HepG2 (cell line): ENCODE measurements around the gene CACNA2D3. TPM values are rescaled to one million over a fixed set of nuclear protein-coding genes. Genes with fewer than 3 reads are reported as not detected.
A peak's percentile ranks its signal among the peaks of the same experiment; 100 is the strongest.

Experiments
- AKAP8 ChIP-seq: sonication (generic); formaldehyde crosslinking; IDR thresholded peaks from 2 replicates; pipeline ENCODE4 v1.5.1; 2020; ENCODE audit warnings: mild to moderate bottlenecking, missing genetic modification reagents
- CHD2 ChIP-seq: IDR thresholded peaks from 2 replicates; pipeline ENCODE4 v1.6.1; 2011; ENCODE audit warnings: low read depth, low read length, improper control_type of control experiment
- DNMT1 ChIP-seq: sonication (generic); formaldehyde crosslinking; IDR thresholded peaks from 2 replicates; pipeline ENCODE4 v1.5.1; 2020; ENCODE audit warnings: mild to moderate bottlenecking, missing genetic modification reagents
- HMG20B ChIP-seq: conservative IDR thresholded peaks from 2 replicates; pipeline ENCODE4 v1.6.1; 2016; ENCODE audit warnings: missing genetic modification reagents, missing compliant biosample characterization
- KDM4B ChIP-seq: sonication (generic); formaldehyde crosslinking; IDR thresholded peaks from 2 replicates; pipeline ENCODE4 v1.4.0; 2020; ENCODE audit warnings: missing genetic modification reagents
- MIER3 ChIP-seq: IDR thresholded peaks from 2 replicates; pipeline ENCODE4 v1.6.1; 2016; ENCODE audit warnings: missing compliant biosample characterization, borderline replicate concordance
- RFXANK ChIP-seq: IDR thresholded peaks from 2 replicates; pipeline ENCODE4 v1.6.1; 2016
- SOX5 ChIP-seq: IDR thresholded peaks from 2 replicates; pipeline ENCODE4 v1.6.1; 2016; ENCODE audit warnings: borderline replicate concordance
- YY1 ChIP-seq: IDR thresholded peaks from 2 replicates; pipeline ENCODE4 v1.6.1; 2011; ENCODE audit warnings: low read length, low read depth, moderate library complexity, mild to moderate bottlenecking; ENCODE audit not compliant: insufficient read depth, insufficient replicate concordance
- ZNF207 ChIP-seq: fragments of 450-650 bp; IDR thresholded peaks from 2 replicates; pipeline ENCODE4 v1.6.1; 2016; ENCODE audit warnings: antibody characterized with exemption, borderline replicate concordance
- ZNF253 ChIP-seq: sonication (generic); formaldehyde crosslinking; IDR thresholded peaks from 2 replicates; pipeline ENCODE4 v1.8.0; 2022; ENCODE audit warnings: mild to moderate bottlenecking, missing genetic modification reagents, borderline replicate concordance
- ZNF263 ChIP-seq: sonication (generic); formaldehyde crosslinking; IDR thresholded peaks from 2 replicates; pipeline ENCODE4 v1.4.0; 2020; ENCODE audit warnings: missing genetic modification reagents
- ZNF569 ChIP-seq: sonication (generic); formaldehyde crosslinking; IDR thresholded peaks from 2 replicates; pipeline ENCODE4 v1.5.0; 2020; ENCODE audit warnings: mild to moderate bottlenecking, missing genetic modification reagents, moderate library complexity, borderline replicate concordance
- ZNF629 ChIP-seq: sonication (generic); formaldehyde crosslinking; conservative IDR thresholded peaks from 2 replicates; pipeline ENCODE4 v1.5.0; 2020; ENCODE audit warnings: missing genetic modification reagents
- ZNF687 ChIP-seq: sonication (generic); formaldehyde crosslinking; IDR thresholded peaks from 2 replicates; pipeline ENCODE4 v1.5.1; 2020; ENCODE audit warnings: mild to moderate bottlenecking, missing genetic modification reagents, moderate library complexity
- polyA plus RNA-seq, 8 experiments: library from polyadenylated mRNA; depleted of rRNA in 3 of 8; stranded (reverse) in 7 of 8; unstranded in 1 of 8; fragments of >200 nt; fragmentation: Illumina TruSeq in 4 of 8; extraction: Trizol in 4 of 8; gene quantifications; 2 replicates each; pipeline versions ENCODE4 v1.2.1 to v1.2.3, GENCODE V29; 2011 to 2016; ENCODE audit warnings: low read depth in 4 of 8, missing spikeins in 1 of 8, mixed read lengths in 1 of 8; ENCODE audit not compliant: insufficient read depth in 1 of 8
- total RNA-seq, 5 experiments: library from RNA; depleted of rRNA; stranded (reverse); fragments of >200 nt; fragmentation: Illumina TruSeq; extraction: Trizol; gene quantifications; 2 replicates each; pipeline ENCODE4 v1.2.3, GENCODE V29; 2016; ENCODE audit warnings: low read depth in 1 of 5
- TF ChIP-seq, protein P1 (sequence below): sonication (generic); formaldehyde crosslinking; IDR thresholded peaks from 2 replicates; pipeline ENCODE4 v1.9.0; 2021; ENCODE audit warnings: missing genetic modification reagents, borderline replicate concordance
- TF ChIP-seq, protein P2 (sequence below): IDR thresholded peaks from 2 replicates; pipeline ENCODE4 v1.4.0; 2020; ENCODE audit warnings: mild to moderate bottlenecking, missing genetic modification reagents
- TF ChIP-seq, protein P3 (sequence below): IDR thresholded peaks from 2 replicates; pipeline ENCODE4 v1.6.1; 2016; ENCODE audit warnings: low read depth, borderline replicate concordance

Gene CACNA2D3
- total and polyA plus RNA-seq, 2 of the 13 experiments (the other 11 are each of a cell fraction or from before 2014, with no cell fraction given): not detected

DNA sequence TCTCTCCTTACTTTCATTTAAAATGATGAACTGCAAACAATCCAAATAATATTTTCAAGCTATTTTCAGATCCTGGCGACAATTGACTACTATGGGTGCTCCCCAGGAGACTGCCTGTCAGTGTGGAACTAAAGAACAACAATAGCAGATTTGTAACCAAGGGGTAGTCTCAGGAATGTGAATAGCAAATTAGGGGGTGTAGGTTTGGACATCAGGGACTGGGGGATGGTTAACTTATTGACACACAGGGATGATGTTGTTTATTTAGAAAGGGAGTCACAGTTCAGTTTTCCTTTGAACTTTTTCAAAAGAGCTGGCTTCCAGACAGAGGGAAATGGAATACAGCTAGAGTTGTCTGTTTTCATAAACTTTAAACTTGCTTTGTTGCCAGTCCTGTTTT is 575.7 kb downstream of the CACNA2D3 start (continued):
- TF ChIP-seq, protein P1, sequence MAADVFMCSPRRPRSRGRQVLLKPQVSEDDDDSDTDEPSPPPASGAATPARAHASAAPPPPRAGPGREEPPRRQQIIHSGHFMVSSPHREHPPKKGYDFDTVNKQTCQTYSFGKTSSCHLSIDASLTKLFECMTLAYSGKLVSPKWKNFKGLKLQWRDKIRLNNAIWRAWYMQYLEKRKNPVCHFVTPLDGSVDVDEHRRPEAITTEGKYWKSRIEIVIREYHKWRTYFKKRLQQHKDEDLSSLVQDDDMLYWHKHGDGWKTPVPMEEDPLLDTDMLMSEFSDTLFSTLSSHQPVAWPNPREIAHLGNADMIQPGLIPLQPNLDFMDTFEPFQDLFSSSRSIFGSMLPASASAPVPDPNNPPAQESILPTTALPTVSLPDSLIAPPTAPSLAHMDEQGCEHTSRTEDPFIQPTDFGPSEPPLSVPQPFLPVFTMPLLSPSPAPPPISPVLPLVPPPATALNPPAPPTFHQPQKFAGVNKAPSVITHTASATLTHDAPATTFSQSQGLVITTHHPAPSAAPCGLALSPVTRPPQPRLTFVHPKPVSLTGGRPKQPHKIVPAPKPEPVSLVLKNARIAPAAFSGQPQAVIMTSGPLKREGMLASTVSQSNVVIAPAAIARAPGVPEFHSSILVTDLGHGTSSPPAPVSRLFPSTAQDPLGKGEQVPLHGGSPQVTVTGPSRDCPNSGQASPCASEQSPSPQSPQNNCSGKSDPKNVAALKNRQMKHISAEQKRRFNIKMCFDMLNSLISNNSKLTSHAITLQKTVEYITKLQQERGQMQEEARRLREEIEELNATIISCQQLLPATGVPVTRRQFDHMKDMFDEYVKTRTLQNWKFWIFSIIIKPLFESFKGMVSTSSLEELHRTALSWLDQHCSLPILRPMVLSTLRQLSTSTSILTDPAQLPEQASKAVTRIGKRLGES (CRISPR knock-in tag): no peak
- TF ChIP-seq ZNF253 (CRISPR knock-in tag): no peak
- no peak for TF ChIP-seq DNMT1 (CRISPR knock-in tag)
- TF ChIP-seq SOX5 (CRISPR knock-in tag): peak; percentile 47; the same call in 1 of the 2 replicates
- TF ChIP-seq ZNF629: no peak
- TF ChIP-seq, protein P2, sequence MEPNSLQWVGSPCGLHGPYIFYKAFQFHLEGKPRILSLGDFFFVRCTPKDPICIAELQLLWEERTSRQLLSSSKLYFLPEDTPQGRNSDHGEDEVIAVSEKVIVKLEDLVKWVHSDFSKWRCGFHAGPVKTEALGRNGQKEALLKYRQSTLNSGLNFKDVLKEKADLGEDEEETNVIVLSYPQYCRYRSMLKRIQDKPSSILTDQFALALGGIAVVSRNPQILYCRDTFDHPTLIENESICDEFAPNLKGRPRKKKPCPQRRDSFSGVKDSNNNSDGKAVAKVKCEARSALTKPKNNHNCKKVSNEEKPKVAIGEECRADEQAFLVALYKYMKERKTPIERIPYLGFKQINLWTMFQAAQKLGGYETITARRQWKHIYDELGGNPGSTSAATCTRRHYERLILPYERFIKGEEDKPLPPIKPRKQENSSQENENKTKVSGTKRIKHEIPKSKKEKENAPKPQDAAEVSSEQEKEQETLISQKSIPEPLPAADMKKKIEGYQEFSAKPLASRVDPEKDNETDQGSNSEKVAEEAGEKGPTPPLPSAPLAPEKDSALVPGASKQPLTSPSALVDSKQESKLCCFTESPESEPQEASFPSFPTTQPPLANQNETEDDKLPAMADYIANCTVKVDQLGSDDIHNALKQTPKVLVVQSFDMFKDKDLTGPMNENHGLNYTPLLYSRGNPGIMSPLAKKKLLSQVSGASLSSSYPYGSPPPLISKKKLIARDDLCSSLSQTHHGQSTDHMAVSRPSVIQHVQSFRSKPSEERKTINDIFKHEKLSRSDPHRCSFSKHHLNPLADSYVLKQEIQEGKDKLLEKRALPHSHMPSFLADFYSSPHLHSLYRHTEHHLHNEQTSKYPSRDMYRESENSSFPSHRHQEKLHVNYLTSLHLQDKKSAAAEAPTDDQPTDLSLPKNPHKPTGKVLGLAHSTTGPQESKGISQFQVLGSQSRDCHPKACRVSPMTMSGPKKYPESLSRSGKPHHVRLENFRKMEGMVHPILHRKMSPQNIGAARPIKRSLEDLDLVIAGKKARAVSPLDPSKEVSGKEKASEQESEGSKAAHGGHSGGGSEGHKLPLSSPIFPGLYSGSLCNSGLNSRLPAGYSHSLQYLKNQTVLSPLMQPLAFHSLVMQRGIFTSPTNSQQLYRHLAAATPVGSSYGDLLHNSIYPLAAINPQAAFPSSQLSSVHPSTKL: peak; percentile 9; the same call in 1 of the 2 replicates
- TF ChIP-seq ZNF263 (CRISPR knock-in tag): peak; percentile 70
- no peak for TF ChIP-seq ZNF207
- no peak for TF ChIP-seq RFXANK (CRISPR knock-in tag)
- TF ChIP-seq MIER3 (CRISPR knock-in tag): no peak
- no peak for TF ChIP-seq AKAP8 (CRISPR knock-in tag)
- TF ChIP-seq, protein P3, sequence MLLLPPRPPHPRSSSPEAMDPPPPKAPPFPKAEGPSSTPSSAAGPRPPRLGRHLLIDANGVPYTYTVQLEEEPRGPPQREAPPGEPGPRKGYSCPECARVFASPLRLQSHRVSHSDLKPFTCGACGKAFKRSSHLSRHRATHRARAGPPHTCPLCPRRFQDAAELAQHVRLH (CRISPR knock-in tag): no peak
- no peak for TF ChIP-seq CHD2
- TF ChIP-seq HMG20B: no peak
- TF ChIP-seq KDM4B: no peak
- TF ChIP-seq ZNF569 (CRISPR knock-in tag): no peak
- TF ChIP-seq YY1: no peak
- no peak for TF ChIP-seq ZNF687 (CRISPR knock-in tag)
